ENCODE measurements around the gene LRRC49.
"Not testable (repeated sequence)": the region's sequence is repeated elsewhere in the genome, so short reads cannot be mapped to it uniquely, and the experiment has no call there.

The LRRC49 gene

DNA sequence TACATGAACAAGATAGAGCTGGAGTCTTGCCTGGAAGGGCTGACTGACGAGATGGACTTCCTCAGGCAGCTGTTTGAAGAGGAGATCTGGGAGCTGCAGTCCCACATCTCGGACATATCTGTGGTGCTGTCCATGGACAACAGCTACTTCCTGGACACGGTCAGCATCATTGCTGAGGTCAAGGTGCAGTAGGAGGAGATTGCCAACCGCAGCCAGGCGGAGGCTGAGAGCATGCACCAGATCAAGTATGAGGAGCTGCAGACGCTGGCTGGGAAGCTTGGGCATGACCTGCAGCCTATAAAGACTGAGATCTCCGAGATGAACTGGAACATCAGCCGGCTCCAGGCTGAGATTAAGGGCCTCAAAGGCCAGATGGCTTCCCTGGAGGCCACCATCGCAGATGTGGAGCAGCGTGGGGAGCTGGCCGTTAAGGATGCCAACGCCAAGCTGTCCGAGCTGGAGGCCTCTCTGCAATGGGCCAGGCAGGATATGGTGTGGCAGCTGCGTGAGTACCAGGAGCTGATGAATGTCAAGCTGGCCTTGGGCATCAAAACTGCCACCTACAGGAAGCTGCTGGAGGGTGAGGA lies 33.2 kb upstream of the LRRC49 start:
- TF ChIP-seq, protein P1, sequence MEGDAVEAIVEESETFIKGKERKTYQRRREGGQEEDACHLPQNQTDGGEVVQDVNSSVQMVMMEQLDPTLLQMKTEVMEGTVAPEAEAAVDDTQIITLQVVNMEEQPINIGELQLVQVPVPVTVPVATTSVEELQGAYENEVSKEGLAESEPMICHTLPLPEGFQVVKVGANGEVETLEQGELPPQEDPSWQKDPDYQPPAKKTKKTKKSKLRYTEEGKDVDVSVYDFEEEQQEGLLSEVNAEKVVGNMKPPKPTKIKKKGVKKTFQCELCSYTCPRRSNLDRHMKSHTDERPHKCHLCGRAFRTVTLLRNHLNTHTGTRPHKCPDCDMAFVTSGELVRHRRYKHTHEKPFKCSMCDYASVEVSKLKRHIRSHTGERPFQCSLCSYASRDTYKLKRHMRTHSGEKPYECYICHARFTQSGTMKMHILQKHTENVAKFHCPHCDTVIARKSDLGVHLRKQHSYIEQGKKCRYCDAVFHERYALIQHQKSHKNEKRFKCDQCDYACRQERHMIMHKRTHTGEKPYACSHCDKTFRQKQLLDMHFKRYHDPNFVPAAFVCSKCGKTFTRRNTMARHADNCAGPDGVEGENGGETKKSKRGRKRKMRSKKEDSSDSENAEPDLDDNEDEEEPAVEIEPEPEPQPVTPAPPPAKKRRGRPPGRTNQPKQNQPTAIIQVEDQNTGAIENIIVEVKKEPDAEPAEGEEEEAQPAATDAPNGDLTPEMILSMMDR (conservative IDR thresholded peaks at IDR 0.05), result no peak
- H3K27ac ChIP-seq, result no peak overlapping the region

DNA sequence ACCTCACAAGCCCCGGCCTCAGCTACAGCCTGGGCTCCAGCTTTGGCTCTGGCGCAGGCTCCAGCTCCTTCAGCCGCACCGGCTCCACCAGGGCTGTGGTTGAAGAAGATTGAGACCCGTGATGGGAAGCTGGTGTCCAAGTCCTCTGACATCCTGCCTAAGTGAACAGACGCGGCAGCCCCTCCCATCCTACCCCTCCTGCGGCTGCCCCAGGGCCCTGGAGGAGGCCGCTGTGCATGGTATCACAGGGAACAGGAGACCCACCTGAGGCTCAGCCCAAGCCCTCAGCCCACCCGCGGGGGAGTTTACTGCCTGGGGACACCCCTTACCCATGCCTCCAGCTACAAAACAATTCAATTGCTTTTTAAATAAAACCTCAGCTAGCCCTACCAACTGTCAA lies 32.6 kb upstream of the LRRC49 start:
- no peak overlapping the region for H3K27ac ChIP-seq
- TF ChIP-seq, protein P1 (conservative IDR thresholded peaks at IDR 0.05), result no peak

DNA sequence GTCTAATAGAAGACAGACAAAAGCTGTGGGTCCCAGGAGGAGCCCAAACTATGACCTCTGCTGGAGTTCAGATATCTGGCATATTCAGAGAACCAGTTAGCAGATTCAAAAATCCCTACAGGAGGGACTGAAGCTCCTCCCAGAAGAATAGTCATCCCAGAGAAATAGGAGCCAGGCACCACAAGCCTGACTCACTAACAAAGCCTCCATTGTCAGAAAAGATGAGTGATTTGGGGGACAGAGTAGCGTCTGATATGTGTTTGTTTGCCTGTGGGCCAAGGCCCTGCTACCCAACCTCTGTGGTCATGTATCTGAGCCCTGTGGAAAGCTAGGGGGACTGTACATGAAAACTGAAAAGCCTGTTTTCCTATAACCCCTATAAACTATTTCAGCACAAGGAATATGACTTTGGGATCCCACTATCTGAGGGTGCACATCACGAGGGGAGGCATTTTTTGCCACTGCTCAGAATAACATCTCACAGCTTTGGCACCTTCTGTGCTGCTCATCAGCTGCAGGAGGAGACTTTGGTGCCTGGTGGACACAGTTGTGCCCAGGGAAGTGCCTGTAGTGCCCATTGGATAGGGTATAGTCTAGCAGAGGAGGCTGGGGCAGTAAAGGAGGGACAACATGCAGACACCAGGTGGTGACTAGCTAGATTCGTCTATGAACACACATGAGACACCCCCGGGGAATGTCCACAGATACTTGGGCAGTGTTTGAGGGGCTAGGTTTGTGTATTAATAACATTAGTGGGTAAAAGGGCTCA lies 29.0 kb upstream of the LRRC49 start:
- no peak overlapping the region for H3K27ac ChIP-seq
- TF ChIP-seq, protein P1 (conservative IDR thresholded peaks at IDR 0.05), result no peak

DNA sequence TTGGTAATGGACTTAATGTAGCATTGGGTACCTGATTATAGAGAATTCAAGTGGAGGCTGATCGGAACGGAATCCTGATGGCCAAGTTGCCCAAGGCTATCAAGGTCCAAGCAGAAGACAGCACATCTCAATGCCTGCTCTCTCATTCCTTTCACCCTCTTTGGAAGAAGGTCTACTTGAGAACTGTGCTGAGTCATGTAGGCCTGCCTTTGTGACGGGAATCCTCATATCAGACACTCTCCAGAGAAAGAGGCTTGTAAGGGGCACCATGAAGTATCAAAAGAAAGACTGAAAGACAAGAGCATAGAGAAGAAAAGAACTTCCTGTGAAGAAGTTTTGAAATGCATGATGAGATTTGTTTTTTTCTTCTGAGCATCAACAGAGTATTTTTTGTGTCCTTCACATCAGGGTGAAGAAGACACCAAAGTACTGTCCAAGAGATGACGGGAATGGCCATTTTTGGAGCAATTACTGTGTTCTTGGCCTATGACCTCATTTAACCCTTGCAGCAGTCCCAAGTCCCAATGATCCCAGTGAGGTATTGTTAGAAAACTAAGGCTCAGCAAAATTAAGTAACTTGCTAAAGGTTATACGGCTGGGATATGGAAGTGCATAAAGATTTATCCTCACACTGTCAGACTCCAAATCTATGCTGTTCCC lies 25.5 kb upstream of the LRRC49 start:
- TF ChIP-seq, protein P1 (conservative IDR thresholded peaks at IDR 0.05), result no peak
- H3K27ac ChIP-seq, result no peak overlapping the region

DNA sequence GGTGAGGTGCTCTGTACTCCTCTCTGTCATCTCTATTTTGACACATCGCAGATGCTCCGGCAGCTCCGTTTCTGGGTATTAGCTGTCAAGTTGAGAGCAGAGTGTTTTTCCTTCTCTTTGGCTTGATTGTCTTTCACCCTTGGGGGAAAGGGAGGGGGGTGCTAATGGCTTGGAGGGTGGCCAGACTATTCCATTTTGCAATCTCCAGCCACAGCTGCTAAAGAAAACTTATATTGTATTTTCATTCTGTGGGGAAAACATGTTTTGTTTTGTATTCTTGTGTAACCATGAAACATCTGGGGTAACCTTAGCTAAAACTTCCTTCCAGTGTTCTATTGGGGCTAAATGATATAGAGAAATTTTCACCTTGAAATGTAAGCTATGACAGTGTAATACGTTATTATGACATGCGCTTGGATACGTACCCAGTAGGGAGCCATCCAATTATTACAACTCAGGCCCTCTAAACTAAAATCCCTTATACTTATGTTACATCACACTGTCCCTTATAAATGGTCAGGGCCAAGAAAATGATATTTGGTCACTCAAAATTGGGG lies 24.6 kb upstream of the LRRC49 start:
- H3K27ac ChIP-seq, result no peak overlapping the region
- TF ChIP-seq, protein P1 (conservative IDR thresholded peaks at IDR 0.05), result no peak

DNA sequence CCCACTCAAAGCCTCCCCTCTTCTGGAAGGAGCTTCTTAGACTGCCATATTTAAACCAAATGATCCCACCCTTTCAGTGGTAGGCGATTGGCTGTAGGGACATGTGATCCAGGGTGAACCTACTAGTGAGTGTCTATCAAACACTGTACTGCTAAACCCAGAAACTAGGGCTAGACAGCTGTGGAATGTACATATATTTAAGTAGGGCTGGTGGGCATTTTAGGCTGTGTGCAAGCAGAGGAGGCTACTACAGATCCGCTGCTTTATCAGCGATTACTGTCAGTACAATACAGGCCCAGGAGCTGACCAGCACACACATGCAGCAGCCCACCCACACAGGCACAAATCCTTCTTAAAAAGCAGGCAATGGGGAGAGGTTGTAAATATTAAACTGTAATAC lies 23.3 kb upstream of the LRRC49 start:
- TF ChIP-seq, protein P1 (conservative IDR thresholded peaks at IDR 0.05), result no peak
- H3K27ac ChIP-seq, result no peak overlapping the region

DNA sequence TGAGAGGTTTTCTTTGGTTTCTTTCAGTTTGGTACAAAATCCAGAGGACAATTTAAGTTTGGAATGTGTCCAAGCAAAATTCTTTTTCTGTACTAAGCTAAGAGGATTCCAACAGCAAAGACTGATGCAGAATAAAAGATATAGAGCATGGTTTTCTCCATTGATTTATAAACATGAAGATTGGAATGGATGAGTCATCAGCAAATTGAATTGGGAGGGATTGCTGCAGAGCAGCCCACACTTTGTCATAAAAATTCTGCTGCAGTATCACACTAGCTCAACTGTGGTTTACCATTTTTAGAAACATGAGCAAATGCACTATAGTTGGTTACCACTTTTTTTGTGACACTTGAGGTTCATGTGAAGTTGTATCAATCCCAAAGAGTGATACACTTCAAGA lies 22.6 kb upstream of the LRRC49 start:
- TF ChIP-seq, protein P1 (conservative IDR thresholded peaks at IDR 0.05), result no peak
- H3K27ac ChIP-seq, result no peak overlapping the region

DNA sequence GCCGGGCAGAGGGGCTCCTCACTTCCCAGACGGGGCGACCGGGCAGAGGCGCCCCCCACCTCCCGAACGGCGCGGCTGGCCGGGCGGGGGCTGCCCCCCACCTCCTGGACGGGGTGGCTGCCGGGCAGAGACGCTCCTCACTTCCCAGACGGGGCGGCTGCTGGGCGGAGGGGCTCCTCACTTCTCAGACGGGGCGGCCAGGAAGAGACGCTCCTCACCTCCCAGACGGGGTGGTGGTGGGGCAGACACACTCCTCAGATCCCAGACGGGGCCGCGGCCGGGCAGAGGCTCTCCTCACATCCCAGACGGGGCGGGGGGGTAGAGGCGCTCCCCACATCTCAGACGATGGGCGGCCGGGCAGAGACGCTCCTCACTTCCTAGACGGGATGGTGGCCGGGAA lies 21.1 kb upstream of the LRRC49 start:
- not testable (repeated sequence) for H3K27ac ChIP-seq
